ENCODE data around the gene RIBC2.
"Not testable (repeated sequence)": the region's sequence is repeated elsewhere in the genome, so short reads cannot be mapped to it uniquely, and the experiment has no call there.

RIBC2 gene

GRCh38 chr22:45413368-45414211, at the start of gene RIBC2, which contains the start of gene SMC1B:
Gene RIBC2, plus strand, starts transcription at chr22:45413693. Its CDS starts 194 bp downstream, at chr22:45413887.
Gene SMC1B, minus strand, starts transcription at chr22:45413599. Its CDS starts 32 bp downstream, at chr22:45413567.
- peak; percentile 64 to 76 for DNase-seq (ENCODE audit: low read depth in 2 of 2)

- no peak for DNase-seq (ENCODE audit: low read depth in 2 of 2)
Measured at GRCh38 chr22:45366713-45367112, 46.8 kb upstream of the RIBC2 start.

- DNase-seq (ENCODE audit: low read depth in 2 of 2): not testable (repeated sequence)
Measured at GRCh38 chr22:45373592-45373991, 39.9 kb upstream of the RIBC2 start.

GRCh38 chr22:45376009-45376408, 37.5 kb upstream of the RIBC2 start:
- DNase-seq (ENCODE audit: low read depth in 2 of 2): no peak

- no peak for DNase-seq (ENCODE audit: low read depth in 2 of 2)
Measured at GRCh38 chr22:45376703-45377102, 36.8 kb upstream of the RIBC2 start.

GRCh38 chr22:45381348-45381747, 32.1 kb upstream of the RIBC2 start:
- DNase-seq (ENCODE audit: low read depth in 2 of 2): no peak

GRCh38 chr22:45389546-45389945, 23.9 kb upstream of the RIBC2 start:
- DNase-seq (ENCODE audit: low read depth in 2 of 2): no peak

GRCh38 chr22:45397806-45398205, 15.7 kb upstream of the RIBC2 start:
- no peak for DNase-seq (ENCODE audit: low read depth in 2 of 2)

GRCh38 chr22:45398214-45398613, 15.3 kb upstream of the RIBC2 start:
- DNase-seq (ENCODE audit: low read depth in 2 of 2): no peak

GRCh38 chr22:45399712-45400445, 13.6 kb upstream of the RIBC2 start:
- no peak for DNase-seq (ENCODE audit: low read depth in 2 of 2)

GRCh38 chr22:45402466-45402985, 11.0 kb upstream of the RIBC2 start:
- no peak for DNase-seq (ENCODE audit: low read depth in 2 of 2)

- DNase-seq (ENCODE audit: low read depth in 2 of 2): no peak
Measured at GRCh38 chr22:45407793-45408192, 5.7 kb upstream of the RIBC2 start.

- DNase-seq (ENCODE audit: low read depth in 2 of 2): no peak
Measured at GRCh38 chr22:45413013-45413367, 503 bp upstream of the RIBC2 start.

GRCh38 chr22:45418056-45418769, 4.7 kb downstream of the RIBC2 start:
- no peak for DNase-seq (ENCODE audit: low read depth in 2 of 2)

- no peak for DNase-seq (ENCODE audit: low read depth in 2 of 2)
Measured at GRCh38 chr22:45418770-45419138, 5.3 kb downstream of the RIBC2 start.

GRCh38 chr22:45420011-45420410, 6.5 kb downstream of the RIBC2 start:
- DNase-seq (ENCODE audit: low read depth in 2 of 2): no peak

- DNase-seq (ENCODE audit: low read depth in 2 of 2): no peak
Measured at GRCh38 chr22:45420539-45420938, 7.0 kb downstream of the RIBC2 start.

GRCh38 chr22:45421349-45422055, 8.0 kb downstream of the RIBC2 start:
- no peak for DNase-seq (ENCODE audit: low read depth in 2 of 2)

- no peak for DNase-seq (ENCODE audit: low read depth in 2 of 2)
Measured at GRCh38 chr22:45422237-45422983, 8.9 kb downstream of the RIBC2 start.

GRCh38 chr22:45423524-45423923, 10.0 kb downstream of the RIBC2 start:
- DNase-seq (ENCODE audit: low read depth in 2 of 2): no peak

GRCh38 chr22:45424241-45424731, 10.8 kb downstream of the RIBC2 start:
- DNase-seq (ENCODE audit: low read depth in 2 of 2): no peak

Data from stimulated activated CD8-positive, alpha-beta memory T cell treated with anti-CD3 and anti-CD28 coated beads, Interleukin-7, amount 100 ng/mL, for 4 hours (primary cell).